ACC112 (cell line): ENCODE data around the gene RNF213.

Experiments used
- H2AFZ ChIP-seq: fragments of 200-600 bp; sonication (generic); one replicate; pipeline ENCODE4 v1.6.0; 2017; ENCODE audit warnings: antibody characterized with exemption, low read length; ENCODE audit not compliant: unreplicated experiment
- H3K27ac ChIP-seq: fragments of 200-600 bp; sonication (generic); 2 replicates; pipeline ENCODE4 v1.5.1; 2014; ENCODE audit warnings: low read depth, mild to moderate bottlenecking, antibody characterized with exemption, low read length, moderate library complexity
- H3K27me3 ChIP-seq: fragments of 200-600 bp; sonication (generic); 2 replicates; pipeline ENCODE4 v1.6.1; 2014; ENCODE audit warnings: mild to moderate bottlenecking, antibody characterized with exemption, low read length, moderate library complexity, mixed read lengths; ENCODE audit not compliant: insufficient read depth
- H3K36me3 ChIP-seq: fragments of 200-600 bp; sonication (generic); 2 replicates; pipeline ENCODE4 v1.6.1; 2016; ENCODE audit warnings: mild to moderate bottlenecking, antibody characterized with exemption, low read length, moderate library complexity, mixed read lengths; ENCODE audit not compliant: insufficient read depth
- H3K4me1 ChIP-seq: fragments of 200-600 bp; sonication (generic); one replicate; pipeline ENCODE4 v1.6.1; 2016; ENCODE audit warnings: low read length, mixed read lengths; ENCODE audit not compliant: insufficient read depth, unreplicated experiment, control insufficient read depth
- H3K4me3 ChIP-seq: fragments of 200-600 bp; sonication (generic); 2 replicates; pipeline ENCODE4 v1.5.1; 2014; ENCODE audit warnings: mild to moderate bottlenecking, low read depth, low read length
- H3K79me2 ChIP-seq: fragments of 200-600 bp; sonication (generic); one replicate; pipeline ENCODE4 v1.6.0; 2016; ENCODE audit warnings: low read length; ENCODE audit not compliant: control insufficient read depth, unreplicated experiment, insufficient read depth

The RNF213 gene

DNA sequence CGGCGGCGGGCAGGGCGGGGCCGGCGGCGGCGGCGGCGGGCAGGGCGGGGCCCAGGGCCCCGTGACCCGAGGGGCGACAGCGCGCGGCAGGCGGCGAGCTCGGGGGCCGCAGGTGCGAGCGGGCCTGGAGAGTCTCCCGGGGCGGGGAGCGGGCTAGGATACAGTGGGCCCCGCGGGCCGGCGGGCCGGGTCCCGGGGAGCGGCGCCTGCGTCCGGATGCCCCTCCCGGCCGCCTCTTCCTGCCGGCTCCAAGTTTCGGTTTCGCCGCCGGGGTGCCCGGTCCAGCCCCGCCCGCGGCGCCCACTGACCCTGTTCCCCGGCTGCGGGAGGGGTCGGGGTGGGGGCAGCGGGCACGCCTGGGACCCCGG is at the start of gene RNF213:
RNF213 (plus strand) TSS at position 62 of the 368 bp plus-strand sequence. CDS start 2,830 bp downstream, outside the sequence.
- H3K36me3 ChIP-seq, result peaks cover 10% of the 10 kb centered on the region

DNA sequence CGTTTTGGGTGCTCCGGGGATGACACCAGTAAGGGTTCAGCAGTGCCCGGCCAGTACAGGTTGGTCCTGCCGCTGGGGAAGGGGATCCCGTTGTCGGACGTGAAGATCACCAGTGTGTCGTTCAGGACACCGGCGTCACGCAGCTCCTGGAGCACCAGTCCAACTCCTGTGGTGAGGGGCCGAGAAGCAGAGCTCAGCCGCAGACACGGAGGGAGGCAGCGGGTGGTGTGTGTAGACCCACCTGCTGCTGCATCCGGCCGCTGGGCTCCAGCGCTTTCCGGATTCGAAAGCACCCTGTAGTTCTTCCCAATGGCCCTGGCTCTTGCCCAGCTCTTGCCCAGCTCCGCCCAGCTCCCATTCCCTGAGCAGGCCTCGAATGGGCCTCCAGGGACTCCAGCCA is 48.5 kb upstream of the RNF213 start:
- Histone ChIP-seq H3K79me2 (peaks cover 2% of the 10 kb centered on the region), H2AFZ (no peak overlapping the region), H3K27me3 (no peaks in the 10 kb centered on the region), H3K36me3 (peaks cover 19% of the 10 kb centered on the region; the same call in 1 of the 2 replicates), H3K27ac (no peak overlapping the region), H3K4me3 (no peak overlapping the region), H3K4me1 (no peaks in the 10 kb centered on the region)

More for the DNA sequence above, at the start of gene RNF213:
- Histone ChIP-seq H3K27ac (peak within 1 kb of the TSS; percentile 98), H3K27me3 (no peaks in the 10 kb centered on the region), H3K4me1 (peaks cover 32% of the 10 kb centered on the region), H3K79me2 (peaks cover 48% of the 10 kb centered on the region), H2AFZ (peak within 1 kb of the TSS; percentile 75), H3K4me3 (peak within 1 kb of the TSS; percentile 100)

DNA sequence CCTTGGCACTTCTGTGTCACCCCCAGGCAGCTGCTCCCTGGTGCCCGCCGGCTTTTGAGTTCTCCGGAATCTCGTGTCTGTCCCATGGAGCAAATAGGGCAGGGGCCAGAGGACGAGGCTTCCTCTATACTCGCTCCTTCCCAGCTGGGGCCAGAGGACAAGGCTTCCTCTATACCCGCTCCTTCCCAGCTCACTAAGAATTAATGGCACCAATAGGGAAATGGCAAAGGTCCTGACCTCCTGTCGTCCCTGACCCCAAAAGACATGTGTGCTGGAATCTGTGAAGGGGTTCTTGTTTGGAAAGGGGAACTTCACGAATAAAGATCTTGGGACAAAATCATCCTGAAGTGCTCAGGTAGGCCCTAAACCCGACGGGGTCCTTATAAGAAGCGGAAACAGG is 48.1 kb upstream of the RNF213 start:
- no peaks in the 10 kb centered on the region for H3K27me3 ChIP-seq
- H3K79me2 ChIP-seq, result peaks cover 6% of the 10 kb centered on the region
- peaks cover 22% of the 10 kb centered on the region; the same call in 1 of the 2 replicates for H3K36me3 ChIP-seq
- no peak overlapping the region for H2AFZ ChIP-seq
- H3K27ac ChIP-seq, result no peak overlapping the region
- no peak overlapping the region for H3K4me3 ChIP-seq
- H3K4me1 ChIP-seq, result no peaks in the 10 kb centered on the region

DNA sequence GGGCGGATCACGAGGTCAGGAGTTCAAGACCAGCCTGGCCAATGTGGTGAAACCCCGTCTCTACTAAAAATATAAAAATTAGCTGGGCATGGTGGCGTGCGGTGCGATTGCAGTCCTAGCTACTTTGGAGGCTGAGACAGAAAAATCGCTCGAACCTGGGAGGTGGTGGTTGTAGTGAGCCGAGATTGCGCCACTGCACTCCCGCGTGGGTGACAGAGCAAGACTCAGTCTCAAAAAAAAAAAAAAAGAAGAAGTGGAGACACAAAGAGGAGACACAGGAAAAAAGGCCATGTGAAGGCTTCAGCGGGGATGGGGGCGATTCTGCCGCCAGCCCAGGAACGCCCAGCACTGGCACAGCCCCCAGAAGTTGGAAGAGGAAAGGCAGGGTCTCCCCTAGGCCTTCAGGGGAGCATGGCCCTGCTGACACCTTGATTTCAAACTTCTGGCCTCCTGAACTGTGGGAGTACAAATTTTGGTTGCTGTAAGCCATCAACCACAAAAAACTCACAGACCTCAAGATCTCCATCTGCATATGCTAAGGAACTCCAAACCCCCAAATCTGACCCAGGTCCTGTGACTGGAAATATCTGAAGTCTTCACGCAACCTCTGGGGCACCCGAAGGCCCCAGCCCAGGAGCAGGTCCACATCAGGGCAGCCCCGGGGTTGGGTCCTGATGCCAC is 47.5 kb upstream of the RNF213 start:
- no peak overlapping the region for H3K4me3 ChIP-seq
- H3K4me1 ChIP-seq, result no peaks in the 10 kb centered on the region
- peaks cover 12% of the 10 kb centered on the region for H3K79me2 ChIP-seq
- peaks cover 25% of the 10 kb centered on the region; the same call in 1 of the 2 replicates for H3K36me3 ChIP-seq
- H2AFZ ChIP-seq, result no peak overlapping the region
- H3K27me3 ChIP-seq, result no peaks in the 10 kb centered on the region
- no peak overlapping the region for H3K27ac ChIP-seq

DNA sequence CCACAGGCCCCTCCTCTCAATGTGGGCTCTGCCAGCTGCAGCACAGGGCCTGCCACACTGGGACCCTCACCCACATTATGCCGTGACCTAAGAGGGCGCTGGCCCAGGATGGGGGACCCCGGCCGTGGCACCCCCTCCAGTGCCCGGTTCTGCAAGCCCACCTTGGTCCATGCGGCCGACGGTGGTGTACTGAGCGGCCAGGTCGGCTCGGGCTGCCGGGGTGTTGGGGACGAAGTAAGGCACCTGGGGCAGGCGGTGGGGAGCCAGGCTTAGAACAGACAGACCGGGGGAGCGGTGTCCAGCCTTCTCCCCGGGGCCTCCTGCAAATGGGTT is 47.0 kb upstream of the RNF213 start:
- Histone ChIP-seq H3K36me3 (peaks cover 25% of the 10 kb centered on the region; the same call in 1 of the 2 replicates), H3K4me1 (peaks cover 3% of the 10 kb centered on the region), H3K27me3 (no peaks in the 10 kb centered on the region), H3K4me3 (no peak overlapping the region), H3K27ac (no peak overlapping the region), H3K79me2 (peaks cover 17% of the 10 kb centered on the region), H2AFZ (no peak overlapping the region)

DNA sequence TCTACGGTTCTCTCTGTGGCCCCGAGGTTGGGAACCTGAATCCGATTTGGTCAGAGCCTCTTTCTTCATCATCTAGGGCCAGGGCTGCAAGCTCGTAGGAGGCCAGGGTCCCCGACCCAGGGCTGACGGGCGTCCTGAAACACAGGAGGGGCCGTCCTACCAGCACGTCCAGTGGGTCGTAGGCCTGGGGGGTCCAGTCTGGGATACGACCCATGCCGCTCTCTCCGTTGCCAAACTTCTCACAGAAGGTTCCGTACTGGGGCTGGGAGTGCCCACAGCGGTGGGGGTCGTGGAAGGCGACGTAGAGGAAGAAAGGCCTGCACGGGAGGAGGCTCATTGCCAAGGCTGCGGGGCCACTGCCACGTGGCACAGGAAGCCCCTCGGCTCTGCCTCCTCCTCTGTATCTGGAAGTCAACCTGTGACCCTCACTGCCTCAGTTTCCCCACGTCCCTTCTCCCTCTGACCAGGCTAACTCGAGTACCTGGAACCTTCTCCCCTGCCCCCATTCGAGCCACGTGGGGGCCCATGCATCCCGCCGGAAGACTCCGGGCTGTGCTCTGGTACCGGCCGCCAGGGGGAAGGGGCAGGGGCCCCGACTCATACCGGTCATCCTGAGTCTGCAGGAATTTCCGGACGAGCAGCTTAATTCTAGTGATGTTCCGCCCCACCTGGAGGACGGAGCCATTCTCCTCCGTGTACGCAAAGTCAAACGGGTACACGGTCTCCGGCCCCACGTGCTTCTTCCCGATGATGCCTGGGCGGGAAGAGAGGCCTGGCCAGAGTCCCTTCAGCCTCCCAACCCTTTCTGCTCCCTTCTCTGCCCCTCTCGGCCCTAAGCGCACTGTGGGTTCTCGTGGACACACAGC is 46.4 kb upstream of the RNF213 start:
- Histone ChIP-seq H3K27me3 (no peaks in the 10 kb centered on the region), H3K79me2 (peaks cover 22% of the 10 kb centered on the region), H2AFZ (no peak overlapping the region), H3K4me3 (no peak overlapping the region), H3K4me1 (peaks cover 8% of the 10 kb centered on the region), H3K27ac (no peak overlapping the region), H3K36me3 (peaks cover 25% of the 10 kb centered on the region; the same call in 1 of the 2 replicates)

DNA sequence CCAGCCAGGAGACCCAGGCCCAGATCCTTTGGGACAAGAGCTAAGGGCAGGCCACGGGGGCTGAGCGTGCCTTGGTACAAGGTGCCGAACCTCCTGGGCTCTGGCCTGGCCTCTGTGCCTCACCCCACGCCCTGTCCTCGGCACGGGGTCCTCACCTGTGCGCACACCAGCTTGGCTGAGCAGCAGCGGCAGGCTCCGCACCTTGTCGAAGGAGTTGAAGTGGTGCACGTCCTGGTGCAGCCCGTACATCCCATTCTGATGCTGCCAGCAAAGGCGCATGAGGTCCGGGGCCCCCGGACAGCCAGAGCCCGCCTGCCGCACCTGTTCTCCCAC is 45.8 kb upstream of the RNF213 start:
- H3K27ac ChIP-seq, result no peak overlapping the region
- peaks cover 21% of the 10 kb centered on the region; the same call in 1 of the 2 replicates for H3K36me3 ChIP-seq
- peaks cover 10% of the 10 kb centered on the region for H3K4me1 ChIP-seq
- H2AFZ ChIP-seq, result no peak overlapping the region
- H3K4me3 ChIP-seq, result no peak overlapping the region
- H3K27me3 ChIP-seq, result no peaks in the 10 kb centered on the region
- H3K79me2 ChIP-seq, result peaks cover 27% of the 10 kb centered on the region

DNA sequence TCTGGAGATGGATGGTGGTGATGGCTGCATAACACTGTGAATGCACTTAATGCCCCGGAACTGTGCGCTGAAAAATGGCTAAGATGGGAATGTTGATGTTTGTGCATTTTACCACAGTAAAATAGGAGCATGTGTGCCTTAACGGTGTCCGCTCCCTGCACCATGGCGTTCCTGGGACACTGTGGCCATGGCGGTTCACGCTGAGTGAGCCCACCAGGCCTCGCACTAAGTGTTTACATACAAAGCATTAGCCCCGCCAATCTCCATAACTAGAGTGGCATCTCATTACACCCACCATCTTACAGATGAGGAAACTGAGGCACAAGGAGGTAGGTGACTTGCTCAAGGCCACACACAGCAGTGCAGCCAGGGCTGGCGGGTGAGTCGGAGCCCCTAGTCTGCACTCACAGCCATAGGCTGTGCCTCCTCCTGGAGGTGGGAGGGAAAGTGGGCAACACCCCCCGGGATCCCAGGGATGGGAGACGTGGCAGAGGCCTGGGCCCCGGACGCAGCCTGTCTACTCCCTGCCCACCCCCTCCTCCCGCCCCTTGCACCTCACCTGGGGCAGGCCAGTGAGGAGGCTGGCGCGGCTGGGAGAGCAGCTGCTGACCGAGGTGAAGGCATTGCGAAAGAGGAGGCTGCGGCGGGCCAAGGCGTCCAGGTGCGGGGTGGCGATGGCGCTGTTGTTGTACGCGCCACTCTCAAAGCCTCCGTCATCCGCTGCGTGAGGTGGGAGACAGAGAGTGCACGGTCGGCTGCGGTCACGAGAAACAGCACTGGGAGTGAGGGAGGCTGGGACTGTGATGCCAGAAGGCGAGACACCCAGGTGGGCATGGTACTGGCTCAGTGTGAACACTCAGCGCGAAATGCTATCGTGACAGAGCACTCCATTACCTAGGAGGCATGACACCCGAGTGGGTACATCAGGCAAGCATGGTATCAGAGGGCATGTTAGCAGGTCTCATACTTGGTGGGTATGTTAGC is 43.9 kb upstream of the RNF213 start:
- H3K27me3 ChIP-seq, result no peaks in the 10 kb centered on the region
- H3K79me2 ChIP-seq, result peaks cover 31% of the 10 kb centered on the region
- no peak overlapping the region for H3K4me3 ChIP-seq
- no peak overlapping the region for H3K27ac ChIP-seq
- H3K4me1 ChIP-seq, result peaks cover 19% of the 10 kb centered on the region
- H2AFZ ChIP-seq, result no peak overlapping the region
- peaks cover 14% of the 10 kb centered on the region; the same call in 1 of the 2 replicates for H3K36me3 ChIP-seq

DNA sequence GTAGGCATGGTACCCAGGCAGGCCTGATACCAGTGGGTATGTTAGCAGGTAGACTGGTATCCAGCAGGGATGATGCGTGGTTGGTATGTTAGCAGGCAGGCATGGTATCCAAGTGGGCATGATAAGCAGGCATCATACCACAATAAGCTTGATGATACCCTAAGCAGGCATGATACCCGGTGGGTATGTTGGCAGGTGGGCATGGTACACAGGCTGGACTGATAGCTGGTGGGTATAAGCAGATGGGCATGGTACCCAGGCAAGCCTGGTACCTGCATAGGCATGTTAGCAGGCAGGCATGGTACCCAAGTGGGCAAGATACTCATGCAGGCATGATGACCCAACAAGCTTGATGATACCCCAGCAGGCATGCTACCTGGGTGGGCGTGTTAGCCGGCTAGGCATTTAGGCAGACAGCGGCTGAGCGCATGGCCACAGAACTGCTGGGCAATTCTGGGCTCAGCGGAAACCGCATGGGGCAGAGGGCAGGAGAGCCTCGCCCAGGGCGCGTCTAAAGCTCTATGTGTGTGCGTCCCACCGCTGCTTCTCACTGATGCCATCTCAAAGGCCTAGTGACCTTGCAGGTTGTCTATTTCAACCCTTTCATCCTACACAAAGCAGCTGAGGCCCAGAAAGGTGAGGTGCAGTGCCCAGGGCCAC is 42.8 kb upstream of the RNF213 start:
- Histone ChIP-seq H3K4me1 (peaks cover 19% of the 10 kb centered on the region), H3K36me3 (peaks cover 12% of the 10 kb centered on the region; the same call in 1 of the 2 replicates), H3K4me3 (no peak overlapping the region), H3K79me2 (peaks cover 32% of the 10 kb centered on the region), H3K27ac (no peak overlapping the region), H3K27me3 (no peaks in the 10 kb centered on the region), H2AFZ (no peak overlapping the region)

DNA sequence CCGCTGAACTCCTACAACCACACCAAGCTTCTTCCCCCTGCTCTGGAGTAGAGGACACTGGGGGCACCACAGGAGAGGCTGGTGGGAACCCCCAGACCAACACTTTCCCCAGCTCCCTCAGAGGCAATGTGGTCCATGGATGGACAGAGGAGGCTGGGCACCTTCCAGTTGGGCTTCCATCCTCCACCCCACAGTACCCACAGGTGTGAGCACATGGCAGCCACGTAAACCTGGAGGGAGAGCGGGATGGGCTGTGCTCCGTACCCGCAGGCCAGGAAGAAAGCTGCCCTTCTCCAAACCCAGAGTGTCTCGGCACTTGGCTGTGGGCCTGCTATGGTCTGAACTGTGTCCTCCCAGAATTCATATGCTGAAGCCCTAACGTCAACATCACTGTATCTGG is 42.3 kb upstream of the RNF213 start:
- peaks cover 12% of the 10 kb centered on the region; the same call in 1 of the 2 replicates for H3K36me3 ChIP-seq
- no peak overlapping the region for H2AFZ ChIP-seq
- H3K4me3 ChIP-seq, result no peak overlapping the region
- H3K79me2 ChIP-seq, result peaks cover 32% of the 10 kb centered on the region
- H3K27ac ChIP-seq, result no peak overlapping the region
- peaks cover 19% of the 10 kb centered on the region for H3K4me1 ChIP-seq
- no peaks in the 10 kb centered on the region for H3K27me3 ChIP-seq
